ENCODE measurements around the gene SULT1A1.

The SULT1A1 gene

DNA sequence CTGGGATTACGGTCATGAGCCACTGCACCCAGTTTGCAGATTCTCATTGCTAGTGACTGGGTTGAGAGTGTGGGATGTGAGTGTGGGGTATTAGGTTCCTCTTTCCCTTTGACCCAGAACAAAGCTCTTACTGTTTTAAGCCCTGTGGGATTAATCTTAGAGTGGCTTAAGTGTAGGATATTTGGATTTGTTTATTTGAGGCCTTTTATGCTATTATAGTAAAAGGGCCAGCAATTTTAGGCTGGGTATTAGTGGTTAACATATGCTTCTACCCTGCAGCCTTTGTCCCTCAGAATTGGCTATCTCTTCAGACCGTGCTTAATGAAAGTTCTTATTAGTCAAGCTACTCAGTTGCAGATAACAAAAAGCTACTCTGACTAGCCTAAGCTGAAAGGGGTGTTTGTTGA lies 52.9 kb downstream of the SULT1A1 start:
- DNase-seq (ENCODE audit: low read depth): no peak

DNA sequence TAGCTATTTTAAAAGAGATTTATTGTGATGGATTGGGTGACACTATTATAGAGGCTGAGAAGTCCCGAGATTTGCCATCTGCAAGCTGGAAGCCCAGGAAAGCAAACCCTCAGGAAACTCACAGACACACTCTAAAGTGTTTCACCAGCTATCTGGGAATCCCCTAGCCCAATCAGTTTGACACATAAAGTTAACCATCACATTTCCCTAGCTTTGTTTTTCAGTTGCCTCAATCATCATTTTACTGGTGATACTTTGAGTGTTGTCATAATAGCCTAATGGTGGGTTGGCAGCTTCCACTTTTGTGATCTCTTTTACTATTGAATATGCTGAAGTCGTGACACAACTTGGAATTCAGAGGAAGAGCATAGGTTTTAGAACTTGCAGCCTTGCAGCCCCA lies 54.3 kb downstream of the SULT1A1 start:
- no peak for DNase-seq (ENCODE audit: low read depth)
